HepG2 (cell line): Measurements from ENCODE around the gene ZFP36L2. TPM values are rescaled to one million over a fixed set of nuclear protein-coding genes. Genes with fewer than 3 reads are reported as not detected.

Experiments
- ATAC-seq: fragments of 200-7000 bp; cut with Tn5 transposase; 3 replicates; pipeline ENCODE4 v1.9.1; 2020; ENCODE audit warnings: mild to moderate bottlenecking, moderate library complexity
- BruUV-seq: library from RNA; stranded (reverse); fragments of 400-500 nt; replicated peaks from 2 replicates; lab custom pipeline; 2021; lab: Mats Ljungman, UMichigan
- CTCF ChIA-PET: fragments of 300-600 bp; formaldehyde crosslinking; extraction: SDS; loops from one replicate; lab custom pipeline; 2021; ENCODE audit warnings: low total read pairs, inconsistent platforms, low intra/inter-chr PET ratio; lab: Yijun Ruan, JAX
- POLR2A ChIA-PET: fragments of 350-600 bp; sonication (Branson Sonifier 250); formaldehyde crosslinking; loops from one replicate; lab custom pipeline; 2020; ENCODE audit warnings: antibody characterized with exemption, inconsistent platforms; lab: Yijun Ruan, JAX
- DNase-seq: peaks from one replicate; pipeline ENCODE4 v3.0.0-alpha.2; 2015; ENCODE audit warnings: low spot score
- FAIRE-seq: peaks from 3 replicates; lab custom pipeline; 2011; peaks lifted over from hg19 to GRCh38; lab: Jason Lieb, UNC
- H2AFZ ChIP-seq: one replicate; pipeline ENCODE4 v1.6.1; 2011; ENCODE audit warnings: low read length, inconsistent platforms
- H3K27ac ChIP-seq: fragments of 300-600 bp; 3 replicates; pipeline ENCODE4 v1.8.0; 2011; ENCODE audit warnings: mixed run types, mild to moderate bottlenecking, mixed read lengths, low read length, inconsistent platforms; ENCODE audit not compliant: insufficient read depth; ENCODE audit errors: extremely low read length
- H3K27me3 ChIP-seq, 2 experiments: fragments of 200-600 bp in 1 of 2; 2 replicates in 1 of 2; 3 replicates in 1 of 2; pipeline versions ENCODE4 v1.6.0 to v1.8.0; 2011; ENCODE audit warnings: low read length in 2 of 2, mild to moderate bottlenecking in 2 of 2, moderate library complexity in 2 of 2, inconsistent platforms in 1 of 2; ENCODE audit not compliant: insufficient read depth in 2 of 2, control insufficient read depth in 1 of 2
- H3K36me3 ChIP-seq, 2 experiments: fragments of 200-600 bp in 1 of 2; replicated peaks in 1 of 2; 2 replicates in 1 of 2; 3 replicates in 1 of 2; pipeline versions ENCODE4 v1.5.1 to v1.8.0; 2011; ENCODE audit warnings: low read length in 2 of 2, inconsistent platforms in 1 of 2; ENCODE audit not compliant: insufficient read depth in 2 of 2, control insufficient read depth in 1 of 2
- H3K4me1 ChIP-seq: 2 replicates; pipeline ENCODE4 v1.5.1; 2012; ENCODE audit warnings: low read length, inconsistent platforms; ENCODE audit not compliant: insufficient read depth
- H3K4me2 ChIP-seq: 2 replicates; pipeline ENCODE4 v1.6.0; 2011; ENCODE audit warnings: low read depth, low read length, inconsistent platforms
- H3K4me3 ChIP-seq, 3 experiments: fragments of 200-600 bp in 1 of 3; sonication (generic), shearing (Covaris generic) in 1 of 3; replicated peaks in 1 of 3; 2 replicates each; pipeline ENCODE4 v1.5.1; 2011 to 2016; ENCODE audit warnings: low read length in 3 of 3, inconsistent platforms in 2 of 3, low read depth in 2 of 3, mild to moderate bottlenecking in 2 of 3, control low read depth in 1 of 3, mixed read lengths in 1 of 3; ENCODE audit not compliant: insufficient read depth in 1 of 3
- H3K79me2 ChIP-seq: one replicate; pipeline ENCODE4 v1.6.1; 2011; ENCODE audit warnings: low read length, inconsistent platforms; ENCODE audit not compliant: insufficient read depth
- H3K9ac ChIP-seq: 2 replicates; pipeline ENCODE4 v1.6.0; 2011; ENCODE audit warnings: mild to moderate bottlenecking, low read depth, low read length, inconsistent platforms; ENCODE audit not compliant: insufficient read depth
- H3K9me3 ChIP-seq: 2 replicates; pipeline ENCODE4 v1.5.1; 2012; ENCODE audit warnings: mild to moderate bottlenecking, low read length
- H4K20me1 ChIP-seq: 2 replicates; pipeline ENCODE4 v1.6.0; 2011; ENCODE audit warnings: inconsistent platforms, mild to moderate bottlenecking, low read length, moderate library complexity; ENCODE audit not compliant: insufficient read depth
- HMG20B ChIP-seq: conservative IDR thresholded peaks from 2 replicates; pipeline ENCODE4 v1.6.1; 2016; ENCODE audit warnings: missing genetic modification reagents, missing compliant biosample characterization
- MAFF ChIP-seq: IDR thresholded peaks from 2 replicates; pipeline ENCODE4 v1.6.1; 2011; ENCODE audit warnings: low read depth, low read length, improper control_type of control experiment
- MAFK ChIP-seq, 2 experiments: IDR thresholded peaks in 1 of 2; conservative IDR thresholded peaks in 1 of 2; 2 replicates each; pipeline ENCODE4 v1.6.1; 2011; ENCODE audit warnings: improper control_type of control experiment in 2 of 2, low read length in 2 of 2
- ZBTB21 ChIP-seq: sonication (generic); formaldehyde crosslinking; IDR thresholded peaks from 2 replicates; pipeline ENCODE4 v1.4.0; 2020; ENCODE audit warnings: missing genetic modification reagents
- ZNF225 ChIP-seq: sonication (generic); formaldehyde crosslinking; IDR thresholded peaks from 2 replicates; pipeline ENCODE4 v1.4.0; 2020; ENCODE audit warnings: mild to moderate bottlenecking, missing genetic modification reagents
- WGBS: methylation state at CpG from one replicate; pipeline ENCODE4 v1.1.6; 2017; ENCODE audit warnings: low lambda C conversion rate; 5-methylcytosine and 5-hydroxymethylcytosine counted together
- in situ Hi-C: cut with HindIII; loops from 2 replicates; pipeline ENCODE4 v1.10.0; 2017; ENCODE audit warnings: low pct_unique_long_range_greater_than_20kb; ENCODE audit not compliant: extremely low pct_ligation_motif_present
- intact Hi-C: fragments of 100-400 bp; cut with micrococcal nuclease; formaldehyde crosslinking; loops from one replicate; pipeline ENCODE4 v1.10.0; 2022; ENCODE audit not compliant: unreplicated experiment
- polyA plus RNA-seq, 8 experiments: library from polyadenylated mRNA; depleted of rRNA in 3 of 8; stranded (reverse) in 7 of 8; unstranded in 1 of 8; fragments of >200 nt; fragmentation: Illumina TruSeq in 4 of 8; extraction: Trizol in 4 of 8; gene quantifications; 2 replicates each; pipeline versions ENCODE4 v1.2.1 to v1.2.3, GENCODE V29; 2011 to 2016; ENCODE audit warnings: low read depth in 4 of 8, missing spikeins in 1 of 8, mixed read lengths in 1 of 8; ENCODE audit not compliant: insufficient read depth in 1 of 8
- total RNA-seq, 5 experiments: library from RNA; depleted of rRNA; stranded (reverse); fragments of >200 nt; fragmentation: Illumina TruSeq; extraction: Trizol; gene quantifications; 2 replicates each; pipeline ENCODE4 v1.2.3, GENCODE V29; 2016; ENCODE audit warnings: low read depth in 1 of 5
- TF ChIP-seq, protein P1 (sequence below): sonication (generic); formaldehyde crosslinking; IDR thresholded peaks from 2 replicates; pipeline ENCODE4 v1.4.0; 2020; ENCODE audit warnings: missing genetic modification reagents, mild to moderate bottlenecking, borderline replicate concordance
- TF ChIP-seq, protein P2 (sequence below): sonication (generic); formaldehyde crosslinking; IDR thresholded peaks from 2 replicates; pipeline ENCODE4 v1.5.0; 2020; ENCODE audit warnings: missing genetic modification reagents
- TF ChIP-seq, protein P3 (sequence below): sonication (generic); formaldehyde crosslinking; IDR thresholded peaks from 2 replicates; pipeline ENCODE4 v1.4.0; 2020; ENCODE audit warnings: mild to moderate bottlenecking, missing genetic modification reagents
- TF ChIP-seq, protein P4 (sequence below): sonication (generic); formaldehyde crosslinking; IDR thresholded peaks from 2 replicates; pipeline ENCODE4 v1.4.0; 2020; ENCODE audit warnings: mild to moderate bottlenecking, missing genetic modification reagents
- TF ChIP-seq, protein P5 (sequence below): sonication (generic); formaldehyde crosslinking; IDR thresholded peaks from 2 replicates; pipeline ENCODE4 v1.5.0; 2020; ENCODE audit warnings: mild to moderate bottlenecking, missing genetic modification reagents

The ZFP36L2 gene
- total and polyA plus RNA-seq, 2 of the 13 experiments (the other 11 are each of a cell fraction or from before 2014, with no cell fraction given), result 11.2 to 21.8 TPM

DNA sequence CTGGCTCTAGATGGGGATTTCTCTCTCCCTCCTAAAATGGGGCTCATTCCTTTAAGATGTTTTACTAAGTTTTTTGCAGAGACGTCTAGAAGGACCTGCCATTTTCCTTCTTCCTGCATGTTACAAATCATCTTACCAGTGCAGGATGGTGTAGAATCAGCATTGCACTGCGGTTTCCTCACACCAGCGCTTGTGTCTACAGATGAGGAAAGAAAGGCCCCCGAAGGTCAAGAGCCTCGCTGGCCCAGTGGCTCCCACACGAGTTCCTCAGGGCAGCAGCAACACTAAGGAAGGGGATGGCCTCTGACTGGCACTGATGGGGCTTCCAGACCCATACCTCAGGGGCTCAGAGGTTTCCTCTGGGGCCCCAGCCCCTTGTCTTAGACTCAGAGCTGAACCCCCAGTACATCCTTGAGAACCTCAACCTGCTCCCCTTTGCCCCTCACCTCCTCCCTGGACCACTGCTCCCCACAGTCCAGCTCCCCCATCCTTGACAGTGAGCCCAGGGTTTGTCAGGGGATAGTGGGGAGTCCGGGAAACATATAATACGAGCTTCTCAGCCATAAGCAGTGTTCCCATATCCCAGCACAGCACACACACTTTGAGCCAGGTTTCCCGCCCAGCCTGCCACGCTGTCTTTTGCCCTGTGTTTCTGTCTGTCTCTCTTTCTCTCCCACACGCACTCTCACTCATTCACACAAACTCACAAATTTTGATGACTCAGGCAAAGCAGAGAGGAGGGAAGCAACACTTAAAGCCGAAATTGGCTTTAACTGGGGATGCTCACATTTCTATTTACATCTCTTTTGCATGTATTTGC, 29.4 kb downstream of the ZFP36L2 start:
- H4K20me1 ChIP-seq, result no peaks in the 10 kb centered on the region
- ATAC-seq (no peak), FAIRE-seq (no peak), DNase-seq (no peak)
- in situ Hi-C loops, result no loop called here
- H3K4me1 ChIP-seq, result peaks cover 96% of the 10 kb centered on the region
- intact Hi-C loops, result no loop called here
- H3K27ac ChIP-seq, result no peak overlapping the region
- H2AFZ ChIP-seq, result no peak overlapping the region
- ChIA-PET POLR2A (interaction anchor here (0.8 to 10.9 kb wide), 4 partner anchors 18 to 268 kb away, joined by 3 to 324 read pairs (median 51); partner anchors contain the start of gene ZFP36L2), CTCF (no interaction called here)
- H3K9ac ChIP-seq, result no peak overlapping the region
- no peaks in the 10 kb centered on the region for H3K79me2 ChIP-seq
- H3K36me3 ChIP-seq, result no peaks in the 10 kb centered on the region
- WGBS, result 47% methylated on average over 12 of the region's 12 CpGs
- no peaks in the 10 kb centered on the region for H3K27me3 ChIP-seq
- H3K4me3 ChIP-seq, result no peak overlapping the region
- H3K4me2 ChIP-seq, result peak overlapping the region; percentile 24; the same call in 1 of the 2 replicates
- H3K9me3 ChIP-seq, result no peaks in the 10 kb centered on the region
- no TSS peak for BruUV-seq
- TF ChIP-seq, protein P1, sequence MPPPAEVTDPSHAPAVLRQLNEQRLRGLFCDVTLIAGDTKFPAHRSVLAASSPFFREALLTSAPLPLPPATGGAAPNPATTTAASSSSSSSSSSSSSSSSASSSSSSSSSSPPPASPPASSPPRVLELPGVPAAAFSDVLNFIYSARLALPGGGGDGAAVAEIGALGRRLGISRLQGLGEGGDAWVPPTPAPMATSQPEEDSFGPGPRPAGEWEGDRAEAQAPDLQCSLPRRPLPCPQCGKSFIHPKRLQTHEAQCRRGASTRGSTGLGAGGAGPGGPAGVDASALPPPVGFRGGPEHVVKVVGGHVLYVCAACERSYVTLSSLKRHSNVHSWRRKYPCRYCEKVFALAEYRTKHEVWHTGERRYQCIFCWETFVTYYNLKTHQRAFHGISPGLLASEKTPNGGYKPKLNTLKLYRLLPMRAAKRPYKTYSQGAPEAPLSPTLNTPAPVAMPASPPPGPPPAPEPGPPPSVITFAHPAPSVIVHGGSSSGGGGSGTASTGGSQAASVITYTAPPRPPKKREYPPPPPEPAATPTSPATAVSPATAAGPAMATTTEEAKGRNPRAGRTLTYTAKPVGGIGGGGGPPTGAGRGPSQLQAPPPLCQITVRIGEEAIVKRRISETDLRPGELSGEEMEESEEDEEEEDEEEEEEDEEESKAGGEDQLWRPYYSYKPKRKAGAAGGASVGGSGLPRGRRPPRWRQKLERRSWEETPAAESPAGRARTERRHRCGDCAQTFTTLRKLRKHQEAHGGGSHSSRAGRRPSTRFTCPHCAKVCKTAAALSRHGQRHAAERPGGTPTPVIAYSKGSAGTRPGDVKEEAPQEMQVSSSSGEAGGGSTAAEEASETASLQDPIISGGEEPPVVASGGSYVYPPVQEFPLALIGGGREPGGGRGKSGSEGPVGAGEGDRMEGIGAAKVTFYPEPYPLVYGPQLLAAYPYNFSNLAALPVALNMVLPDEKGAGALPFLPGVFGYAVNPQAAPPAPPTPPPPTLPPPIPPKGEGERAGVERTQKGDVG (CRISPR knock-in tag), result 0 out of 2 replicates have a peak, but pooled peaks have one; percentile 29
- TF ChIP-seq HMG20B (CRISPR knock-in tag), result no peak
- TF ChIP-seq, protein P2, sequence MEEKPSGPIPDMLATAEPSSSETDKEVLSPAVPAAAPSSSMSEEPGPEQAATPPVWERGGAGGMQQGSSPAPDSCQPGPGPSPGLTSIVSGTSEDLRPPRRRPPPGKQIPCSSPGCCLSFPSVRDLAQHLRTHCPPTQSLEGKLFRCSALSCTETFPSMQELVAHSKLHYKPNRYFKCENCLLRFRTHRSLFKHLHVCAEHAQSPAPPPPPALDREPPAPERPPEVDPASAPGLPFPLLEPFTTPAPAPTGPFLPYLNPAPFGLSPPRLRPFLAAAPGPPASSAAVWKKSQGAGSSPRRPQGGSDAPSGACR, result no peak
- TF ChIP-seq ZBTB21 (CRISPR knock-in tag), result no peak
- TF ChIP-seq, protein P3, sequence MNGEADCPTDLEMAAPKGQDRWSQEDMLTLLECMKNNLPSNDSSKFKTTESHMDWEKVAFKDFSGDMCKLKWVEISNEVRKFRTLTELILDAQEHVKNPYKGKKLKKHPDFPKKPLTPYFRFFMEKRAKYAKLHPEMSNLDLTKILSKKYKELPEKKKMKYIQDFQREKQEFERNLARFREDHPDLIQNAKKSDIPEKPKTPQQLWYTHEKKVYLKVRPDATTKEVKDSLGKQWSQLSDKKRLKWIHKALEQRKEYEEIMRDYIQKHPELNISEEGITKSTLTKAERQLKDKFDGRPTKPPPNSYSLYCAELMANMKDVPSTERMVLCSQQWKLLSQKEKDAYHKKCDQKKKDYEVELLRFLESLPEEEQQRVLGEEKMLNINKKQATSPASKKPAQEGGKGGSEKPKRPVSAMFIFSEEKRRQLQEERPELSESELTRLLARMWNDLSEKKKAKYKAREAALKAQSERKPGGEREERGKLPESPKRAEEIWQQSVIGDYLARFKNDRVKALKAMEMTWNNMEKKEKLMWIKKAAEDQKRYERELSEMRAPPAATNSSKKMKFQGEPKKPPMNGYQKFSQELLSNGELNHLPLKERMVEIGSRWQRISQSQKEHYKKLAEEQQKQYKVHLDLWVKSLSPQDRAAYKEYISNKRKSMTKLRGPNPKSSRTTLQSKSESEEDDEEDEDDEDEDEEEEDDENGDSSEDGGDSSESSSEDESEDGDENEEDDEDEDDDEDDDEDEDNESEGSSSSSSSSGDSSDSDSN (CRISPR knock-in tag), result peak; percentile 17; the same call in 1 of the 2 replicates
- peak; percentile 96 for TF ChIP-seq MAFK (conservative IDR thresholded peaks at IDR 0.05 in 1 of 2, IDR thresholded peaks at IDR 0.05 in 1 of 2; ENCODE audit: low read length in 2 of 2)
- TF ChIP-seq, protein P4, sequence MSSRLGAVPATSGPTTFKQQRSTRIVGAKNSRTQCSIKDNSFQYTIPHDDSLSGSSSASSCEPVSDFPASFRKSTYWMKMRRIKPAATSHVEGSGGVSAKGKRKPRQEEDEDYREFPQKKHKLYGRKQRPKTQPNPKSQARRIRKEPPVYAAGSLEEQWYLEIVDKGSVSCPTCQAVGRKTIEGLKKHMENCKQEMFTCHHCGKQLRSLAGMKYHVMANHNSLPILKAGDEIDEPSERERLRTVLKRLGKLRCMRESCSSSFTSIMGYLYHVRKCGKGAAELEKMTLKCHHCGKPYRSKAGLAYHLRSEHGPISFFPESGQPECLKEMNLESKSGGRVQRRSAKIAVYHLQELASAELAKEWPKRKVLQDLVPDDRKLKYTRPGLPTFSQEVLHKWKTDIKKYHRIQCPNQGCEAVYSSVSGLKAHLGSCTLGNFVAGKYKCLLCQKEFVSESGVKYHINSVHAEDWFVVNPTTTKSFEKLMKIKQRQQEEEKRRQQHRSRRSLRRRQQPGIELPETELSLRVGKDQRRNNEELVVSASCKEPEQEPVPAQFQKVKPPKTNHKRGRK (CRISPR knock-in tag), result peak; percentile 75; the same call in 1 of the 2 replicates
- TF ChIP-seq ZNF225, result 0 out of 2 replicates have a peak, but pooled peaks have one; percentile 27
- peak; percentile 94 for TF ChIP-seq MAFF
- TF ChIP-seq, protein P5, sequence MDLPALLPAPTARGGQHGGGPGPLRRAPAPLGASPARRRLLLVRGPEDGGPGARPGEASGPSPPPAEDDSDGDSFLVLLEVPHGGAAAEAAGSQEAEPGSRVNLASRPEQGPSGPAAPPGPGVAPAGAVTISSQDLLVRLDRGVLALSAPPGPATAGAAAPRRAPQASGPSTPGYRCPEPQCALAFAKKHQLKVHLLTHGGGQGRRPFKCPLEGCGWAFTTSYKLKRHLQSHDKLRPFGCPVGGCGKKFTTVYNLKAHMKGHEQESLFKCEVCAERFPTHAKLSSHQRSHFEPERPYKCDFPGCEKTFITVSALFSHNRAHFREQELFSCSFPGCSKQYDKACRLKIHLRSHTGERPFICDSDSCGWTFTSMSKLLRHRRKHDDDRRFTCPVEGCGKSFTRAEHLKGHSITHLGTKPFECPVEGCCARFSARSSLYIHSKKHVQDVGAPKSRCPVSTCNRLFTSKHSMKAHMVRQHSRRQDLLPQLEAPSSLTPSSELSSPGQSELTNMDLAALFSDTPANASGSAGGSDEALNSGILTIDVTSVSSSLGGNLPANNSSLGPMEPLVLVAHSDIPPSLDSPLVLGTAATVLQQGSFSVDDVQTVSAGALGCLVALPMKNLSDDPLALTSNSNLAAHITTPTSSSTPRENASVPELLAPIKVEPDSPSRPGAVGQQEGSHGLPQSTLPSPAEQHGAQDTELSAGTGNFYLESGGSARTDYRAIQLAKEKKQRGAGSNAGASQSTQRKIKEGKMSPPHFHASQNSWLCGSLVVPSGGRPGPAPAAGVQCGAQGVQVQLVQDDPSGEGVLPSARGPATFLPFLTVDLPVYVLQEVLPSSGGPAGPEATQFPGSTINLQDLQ (CRISPR knock-in tag), result peak; percentile 98
